MM.1S (cell line): ENCODE results near the gene LYRM4.

ENCODE experiments used
- EZH2 ChIP-seq: fragments of 300-600 bp; sonication (generic); optimal IDR thresholded peaks from 2 replicates; pipeline ENCODE3; 2017; ENCODE audit warnings: low read depth, mild to moderate bottlenecking, antibody characterized with exemption, low read length, mixed read lengths
- TF ChIP-seq, protein P1 (sequence below): fragments of 300-600 bp; sonication (generic); IDR thresholded peaks from 2 replicates; pipeline ENCODE4 v1.5.1; 2016; ENCODE audit warnings: antibody characterized with exemption, low read length, mixed read lengths

DNA sequence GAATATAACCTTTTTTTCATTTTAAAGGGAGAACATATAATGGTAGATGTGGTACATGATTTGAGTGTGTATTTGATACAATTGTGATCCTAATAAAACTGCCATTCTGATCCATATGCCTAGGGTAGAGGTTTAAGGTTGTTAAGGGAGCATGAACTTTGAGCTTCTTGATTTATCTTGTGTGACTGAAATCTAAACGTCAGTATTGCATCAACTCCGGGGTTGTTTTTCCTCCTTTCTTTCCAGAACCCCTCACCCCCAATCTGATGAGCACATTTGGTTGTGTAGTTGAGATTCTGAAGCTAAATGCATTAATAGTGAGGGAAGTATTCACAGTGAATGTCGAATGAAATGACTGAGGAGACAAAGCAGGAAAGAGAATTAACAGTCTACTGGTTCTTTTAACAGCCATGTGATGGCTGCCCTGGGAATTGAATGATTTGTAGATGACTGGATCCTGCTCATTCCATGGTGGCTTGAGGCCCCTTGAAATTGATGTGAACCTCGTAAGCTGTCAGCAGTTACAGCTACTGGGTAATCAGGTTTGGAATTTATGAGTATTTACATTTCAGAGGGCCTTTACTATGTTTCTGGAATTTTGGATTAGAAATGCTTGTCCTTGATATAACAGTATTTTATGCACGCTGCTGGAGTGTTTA lies 45.3 kb upstream of the LYRM4 start:
- TF ChIP-seq, protein P1, sequence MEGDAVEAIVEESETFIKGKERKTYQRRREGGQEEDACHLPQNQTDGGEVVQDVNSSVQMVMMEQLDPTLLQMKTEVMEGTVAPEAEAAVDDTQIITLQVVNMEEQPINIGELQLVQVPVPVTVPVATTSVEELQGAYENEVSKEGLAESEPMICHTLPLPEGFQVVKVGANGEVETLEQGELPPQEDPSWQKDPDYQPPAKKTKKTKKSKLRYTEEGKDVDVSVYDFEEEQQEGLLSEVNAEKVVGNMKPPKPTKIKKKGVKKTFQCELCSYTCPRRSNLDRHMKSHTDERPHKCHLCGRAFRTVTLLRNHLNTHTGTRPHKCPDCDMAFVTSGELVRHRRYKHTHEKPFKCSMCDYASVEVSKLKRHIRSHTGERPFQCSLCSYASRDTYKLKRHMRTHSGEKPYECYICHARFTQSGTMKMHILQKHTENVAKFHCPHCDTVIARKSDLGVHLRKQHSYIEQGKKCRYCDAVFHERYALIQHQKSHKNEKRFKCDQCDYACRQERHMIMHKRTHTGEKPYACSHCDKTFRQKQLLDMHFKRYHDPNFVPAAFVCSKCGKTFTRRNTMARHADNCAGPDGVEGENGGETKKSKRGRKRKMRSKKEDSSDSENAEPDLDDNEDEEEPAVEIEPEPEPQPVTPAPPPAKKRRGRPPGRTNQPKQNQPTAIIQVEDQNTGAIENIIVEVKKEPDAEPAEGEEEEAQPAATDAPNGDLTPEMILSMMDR, result no peak
- no peak for TF ChIP-seq EZH2
